KBM-7 (cell line): ENCODE measurements around the gene NXNL2.

Experiments
- DNase-seq: peaks from one replicate; pipeline ENCODE4 v3.0.0-alpha.2; 2015
- in situ Hi-C: fragments of 300-500 bp; cut with MboI; formaldehyde crosslinking; loops from 2 replicates; pipeline ENCODE4 v1.14.3; 2020; ENCODE audit warnings: low sequenced_read_pairs, low pct_unique_long_range_greater_than_20kb, mixed read lengths

Gene NXNL2

DNA sequence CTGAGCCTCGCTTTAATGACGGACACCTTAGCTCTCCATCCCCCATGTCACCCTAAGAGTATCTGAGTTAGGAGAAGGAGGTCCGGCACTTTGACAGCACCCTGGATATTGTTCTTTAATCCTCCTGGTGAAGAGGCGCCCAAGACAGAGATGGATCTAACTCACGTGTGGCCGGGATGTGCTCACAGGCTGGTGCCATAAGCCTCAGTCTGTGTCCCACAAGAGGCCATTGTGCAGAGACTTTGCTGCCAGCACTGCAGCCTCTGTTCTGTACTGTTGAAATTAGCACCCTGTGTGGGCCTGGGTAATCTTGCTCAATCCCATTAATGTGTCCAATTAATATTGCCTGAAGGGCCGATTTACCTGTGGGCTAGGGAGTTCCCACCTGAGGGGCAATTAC is 37.7 kb downstream of the NXNL2 start:
- in situ Hi-C loops = no loop called here
- DNase-seq = no peak

DNA sequence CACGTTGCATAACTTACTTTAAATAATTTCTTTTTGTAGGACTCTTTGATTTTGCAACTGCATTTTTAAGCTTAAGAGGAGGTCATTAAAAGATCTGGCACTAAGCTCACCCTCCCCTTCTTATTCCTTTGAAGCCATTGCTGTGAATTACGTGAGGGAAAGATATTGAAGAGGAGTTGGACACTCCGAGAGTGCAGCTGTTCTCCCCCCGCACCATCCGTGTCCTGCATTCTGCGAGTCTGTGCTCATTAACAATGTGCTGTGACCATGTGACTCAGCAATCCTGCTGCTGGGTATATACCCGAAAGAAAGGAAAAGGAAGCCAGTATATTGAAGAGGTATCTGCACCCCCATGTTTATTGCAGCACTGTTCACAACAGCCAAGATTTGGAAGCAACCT is 40.0 kb downstream of the NXNL2 start:
- no peak for DNase-seq
- in situ Hi-C loops = loop anchor here (25.0 kb wide), 1 partner anchor 412 kb away; the partner anchor contains the start of gene S1PR3

GRCh38 chr9:88577256-88578120 is 42.5 kb downstream of the NXNL2 start:
- in situ Hi-C loops = loop anchor here (25.0 kb wide), 1 partner anchor 410 kb away; the partner anchor contains the start of gene S1PR3
- no peak for DNase-seq

DNA sequence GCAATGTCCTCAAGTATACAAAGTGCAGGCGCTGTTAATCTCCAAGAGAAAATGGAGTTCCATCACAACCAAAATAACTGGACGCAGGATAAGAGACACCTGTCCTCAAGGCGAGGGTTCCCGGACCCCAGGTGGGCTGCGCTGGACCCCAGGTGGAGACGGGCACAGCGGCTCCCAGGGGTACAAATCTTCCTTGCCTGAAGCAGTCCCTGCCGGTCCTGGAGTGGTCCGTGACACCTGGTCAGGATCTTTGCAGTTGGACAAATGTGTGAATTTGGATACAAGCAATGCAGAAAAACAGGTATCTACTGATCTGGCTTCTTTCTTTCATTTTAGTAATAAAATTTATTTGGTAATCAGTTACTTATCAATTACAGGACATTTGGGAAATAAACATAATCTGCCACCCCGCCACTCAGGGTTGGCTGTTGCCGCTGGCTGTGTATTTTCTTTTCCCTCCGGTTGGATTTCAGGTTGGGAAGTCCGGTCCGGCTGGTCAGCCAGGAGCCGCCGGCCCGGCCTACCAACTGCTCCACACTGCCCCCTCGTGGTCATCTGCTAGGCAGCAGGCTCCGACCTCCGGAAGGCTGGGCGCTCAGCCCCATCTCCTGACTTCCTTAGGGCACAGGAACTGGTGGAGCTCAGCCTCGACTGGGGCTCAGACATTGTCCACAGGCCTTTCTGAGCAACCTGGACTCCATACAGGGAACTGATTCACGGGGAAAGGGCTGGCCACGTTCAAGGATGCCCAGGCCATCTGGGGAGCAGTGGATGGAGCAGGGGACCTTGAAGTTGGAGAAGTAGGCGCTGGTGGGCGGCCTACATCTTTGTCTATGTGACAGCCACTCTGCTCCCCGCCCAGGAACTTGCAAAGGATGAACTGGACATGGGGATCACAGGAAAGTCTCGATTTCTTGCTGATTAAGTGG is 43.4 kb downstream of the NXNL2 start:
- in situ Hi-C loops = loop anchor here (25.0 kb wide), 1 partner anchor 409 kb away; the partner anchor contains the start of gene S1PR3
- DNase-seq = peak; percentile 74

- no peak for DNase-seq
- in situ Hi-C loops = loop anchor here (25.0 kb wide), 1 partner anchor 408 kb away; the partner anchor contains the start of gene S1PR3
Observed at GRCh38 chr9:88579050-88579715, 44.2 kb downstream of the NXNL2 start.

DNA sequence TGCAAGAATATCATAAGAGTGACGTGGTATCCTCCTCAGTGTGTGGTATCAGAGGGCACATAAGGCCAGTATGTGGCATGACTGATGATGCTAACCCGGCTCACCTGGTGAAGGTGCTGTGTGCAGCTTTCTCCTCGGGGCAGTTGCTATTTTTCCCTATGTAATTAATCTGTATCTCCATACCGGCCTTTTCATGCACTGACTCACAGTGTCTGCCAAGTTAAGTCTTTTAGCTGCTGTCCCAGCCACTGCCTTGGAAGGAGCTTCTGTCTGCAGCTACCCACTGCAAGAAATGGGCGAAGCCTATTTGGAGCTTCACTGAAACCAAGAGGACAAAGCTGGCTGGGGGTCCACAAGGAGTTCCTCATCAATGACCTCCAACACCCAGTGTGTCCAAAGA is 46.0 kb downstream of the NXNL2 start:
- in situ Hi-C loops = loop anchor here (25.0 kb wide), 1 partner anchor 406 kb away; the partner anchor contains the start of gene S1PR3
- no peak for DNase-seq

- in situ Hi-C loops = loop anchor here (25.0 kb wide), 1 partner anchor 403 kb away; the partner anchor contains the start of gene S1PR3
- DNase-seq = peak; percentile 42
Observed at GRCh38 chr9:88583901-88584596, 49.1 kb downstream of the NXNL2 start.

- in situ Hi-C loops = loop anchor here (25.0 kb wide), 1 partner anchor 402 kb away; the partner anchor contains the start of gene S1PR3
Observed at GRCh38 chr9:88585426-88585825, 50.4 kb downstream of the NXNL2 start.

GRCh38 chr9:88586452-88586851 is 51.5 kb downstream of the NXNL2 start:
- DNase-seq = no peak
- in situ Hi-C loops = loop anchor here (25.0 kb wide), 1 partner anchor 401 kb away; the partner anchor contains the start of gene S1PR3

More at GRCh38 chr9:88585426-88585825, 50.4 kb downstream of the NXNL2 start:
- DNase-seq = no peak

DNA sequence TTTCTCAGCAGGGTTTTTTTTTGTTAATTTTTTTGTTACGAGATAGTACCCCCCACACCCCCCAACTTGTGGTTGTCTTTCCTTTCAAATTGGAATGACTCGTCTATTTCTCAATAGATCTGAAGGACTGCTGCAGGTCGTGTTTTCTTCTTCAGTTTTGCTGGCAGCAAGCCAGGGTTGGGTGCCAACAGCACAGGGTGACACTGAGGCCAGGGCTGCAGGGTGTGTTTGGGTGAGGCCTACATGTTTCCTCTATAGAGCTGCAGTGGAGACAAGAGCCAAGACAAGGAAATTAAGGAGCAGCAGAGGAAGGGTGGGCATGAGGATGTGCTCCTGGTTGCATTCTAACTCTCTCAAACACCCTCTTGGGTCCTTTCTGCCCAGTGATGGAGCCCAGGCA is 52.2 kb downstream of the NXNL2 start:
- no peak for DNase-seq
- in situ Hi-C loops = loop anchor here (25.0 kb wide), 1 partner anchor 400 kb away; the partner anchor contains the start of gene S1PR3

DNA sequence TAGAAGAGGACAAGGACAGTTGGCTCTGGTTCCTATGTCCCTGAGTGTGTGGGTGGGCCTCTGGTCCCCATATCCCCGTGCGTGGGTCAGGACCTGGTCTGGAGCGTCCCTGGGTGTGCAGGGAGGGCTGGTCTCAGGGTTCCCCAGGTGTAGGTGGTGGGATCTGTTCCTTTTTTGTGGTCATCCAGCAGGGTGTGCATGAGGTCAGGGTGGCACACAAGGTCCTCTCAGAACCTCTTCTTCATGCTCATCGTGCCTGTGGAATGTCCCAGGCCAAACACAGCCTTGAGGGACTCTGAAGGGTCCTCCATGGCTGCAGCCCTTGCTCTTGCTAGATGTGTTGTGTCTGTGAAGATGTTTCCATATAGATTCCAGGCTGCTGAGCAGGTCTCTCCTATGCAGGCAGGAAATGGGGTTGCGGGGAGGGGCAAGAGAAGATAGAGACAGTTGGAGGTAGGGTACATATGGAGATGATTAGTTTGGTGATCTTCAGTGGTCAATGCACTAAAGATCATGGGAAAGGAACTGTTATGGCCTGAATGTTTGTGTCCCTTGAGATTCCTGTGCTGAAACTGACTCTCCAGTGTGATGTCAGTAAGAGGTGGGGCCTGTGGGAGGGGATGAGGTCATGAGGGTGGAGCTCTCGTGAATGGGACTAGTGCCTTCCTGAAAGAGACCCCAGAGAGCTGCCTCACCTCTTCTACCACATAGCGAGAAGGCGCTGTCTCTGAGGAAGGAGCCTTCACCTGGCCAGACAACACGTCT is 53.1 kb downstream of the NXNL2 start:
- in situ Hi-C loops = loop anchor here (25.0 kb wide), 1 partner anchor 399 kb away; the partner anchor contains the start of gene S1PR3
- DNase-seq = no peak

GRCh38 chr9:88589656-88590055 is 54.7 kb downstream of the NXNL2 start:
- in situ Hi-C loops = loop anchor here (25.0 kb wide), 1 partner anchor 398 kb away; the partner anchor contains the start of gene S1PR3
- DNase-seq = no peak

- peak; percentile 23 for DNase-seq
- in situ Hi-C loops = loop anchor here (25.0 kb wide), 1 partner anchor 397 kb away; the partner anchor contains the start of gene S1PR3
Observed at GRCh38 chr9:88590558-88591146, 55.7 kb downstream of the NXNL2 start.

GRCh38 chr9:88593537-88594185 is 58.7 kb downstream of the NXNL2 start:
- DNase-seq = peak; percentile 55
- in situ Hi-C loops = loop anchor here (25.0 kb wide), 1 partner anchor 394 kb away; the partner anchor contains the start of gene S1PR3
